HCEC 1CT (cell line): ENCODE measurements around the gene BIK.

ENCODE experiments used
- DNase-seq: peaks from one replicate; pipeline ENCODE4 v3.0.0-alpha.2; 2017

Gene BIK

GRCh38 chr22:43106302-43106701, 4.2 kb upstream of the BIK start:
- DNase-seq, result no peak

- DNase-seq, result no peak
Measured at GRCh38 chr22:43109511-43109910, 1.0 kb upstream of the BIK start.

- no peak for DNase-seq
Measured at GRCh38 chr22:43109921-43110443, 568 bp upstream of the BIK start.

- DNase-seq, result no peak
Measured at GRCh38 chr22:43110927-43111623, 525 bp downstream of the BIK start.

GRCh38 chr22:43113526-43114251, 3.1 kb downstream of the BIK start:
- no peak for DNase-seq

GRCh38 chr22:43114958-43115357, 4.4 kb downstream of the BIK start:
- DNase-seq, result no peak

- DNase-seq, result no peak
Measured at GRCh38 chr22:43116932-43117331, 6.4 kb downstream of the BIK start.

- no peak for DNase-seq
Measured at GRCh38 chr22:43118024-43118849, 7.7 kb downstream of the BIK start.

- DNase-seq, result no peak
Measured at GRCh38 chr22:43118953-43119458, 8.5 kb downstream of the BIK start.

GRCh38 chr22:43126501-43127165, 16.1 kb downstream of the BIK start:
- DNase-seq, result peak; percentile 46

- DNase-seq, result no peak
Measured at GRCh38 chr22:43127166-43127908, 16.8 kb downstream of the BIK start.

GRCh38 chr22:43128116-43128515, 17.6 kb downstream of the BIK start:
- no peak for DNase-seq

- DNase-seq, result no peak
Measured at GRCh38 chr22:43128928-43129424, 18.4 kb downstream of the BIK start.

GRCh38 chr22:43129426-43130425, 19.2 kb downstream of the BIK start:
- DNase-seq, result no peak

- no peak for DNase-seq
Measured at GRCh38 chr22:43131773-43132501, 21.4 kb downstream of the BIK start.

GRCh38 chr22:43133401-43133800, 22.9 kb downstream of the BIK start:
- no peak for DNase-seq

- DNase-seq, result no peak
Measured at GRCh38 chr22:43134553-43134952, 24.0 kb downstream of the BIK start.

GRCh38 chr22:43135565-43135964, 25.0 kb downstream of the BIK start:
- DNase-seq, result no peak

- DNase-seq, result no peak
Measured at GRCh38 chr22:43136255-43136654, 25.7 kb downstream of the BIK start.

- no peak for DNase-seq
Measured at GRCh38 chr22:43136801-43137200, 26.3 kb downstream of the BIK start.
